GM12892 (cell line): ENCODE measurements around the gene AFMID.

Experiments used
- POLR2A ChIP-seq: IDR thresholded peaks from 2 replicates; pipeline ENCODE4 v1.6.1; 2011; ENCODE audit warnings: low read depth, low read length, control low read depth
- POLR2AphosphoS5 ChIP-seq: IDR thresholded peaks from 2 replicates; pipeline ENCODE4 v1.6.1; 2011; ENCODE audit warnings: low read depth, low read length, control low read depth

DNA sequence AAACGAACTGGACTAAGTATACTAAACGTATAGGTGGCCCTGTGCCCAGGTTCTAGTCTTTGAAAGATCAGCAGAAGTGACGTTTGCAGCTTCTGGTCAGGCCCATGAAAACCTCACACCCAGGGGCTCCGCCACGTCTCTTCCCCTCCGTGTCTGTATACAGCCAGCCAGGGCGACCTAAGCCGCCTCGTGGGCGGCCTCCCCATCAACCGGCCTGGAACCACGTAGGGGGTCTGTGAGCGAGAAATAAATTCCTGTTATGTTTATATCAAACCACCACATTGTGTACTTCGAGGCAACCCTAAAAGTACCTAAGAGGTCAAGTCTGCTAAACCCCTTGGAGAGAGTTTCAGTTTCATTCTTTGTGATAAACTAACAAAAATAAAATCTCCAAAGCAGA, 7.1 kb upstream of the AFMID start:
- TF ChIP-seq POLR2AphosphoS5: no peak
- TF ChIP-seq POLR2A: no peak
